Right ventricle myocardium superior (tissue), 1 donor: Measurements from ENCODE around the gene ACSL1. TPM values are rescaled to one million over a fixed set of nuclear protein-coding genes. Genes with fewer than 3 reads are reported as not detected.

Source experiments
- ATAC-seq: fragments of 200-7000 bp; cut with Tn5 transposase; one replicate; pipeline ENCODE4 v1.9.1; 2020; ENCODE audit warnings: mild to moderate bottlenecking; ENCODE audit not compliant: poor library complexity
- DNase-seq: peaks from one replicate; pipeline ENCODE4 v3.0.0-alpha.2; 2020
- intact Hi-C: fragments of 100-400 bp; cut with DNase I; formaldehyde crosslinking; loops from one replicate; pipeline ENCODE4 v1.11.2; 2022
- microRNA-seq: library from miRNA; unstranded; fragments of <30 nt; microRNA quantifications from one replicate; pipeline ENCODE4 v1.2.0, GENCODE V29; 2020
- total RNA-seq: library from RNA; stranded (reverse); fragmentation: NEBNext Ultra II Directional; extraction: Animal tissue kit (Norgen Biotek cat#: 25700); gene quantifications from one replicate; pipeline ENCODE4 v1.2.1, GENCODE V29; 2021
- donor health status: DM: no; HTN: yes; CAD: no; lungs with severe emphysema.

Gene ACSL1
- total RNA-seq, 1 donor from 2014 or later: 495 TPM

GRCh38 chr4:184706453-184706852 is 119.3 kb downstream of the ACSL1 start:
- intact Hi-C loops: no loop called here
- DNase-seq (no peak), ATAC-seq (no peak)

GRCh38 chr4:184705692-184706091 is 120.1 kb downstream of the ACSL1 start:
- intact Hi-C loops: no loop called here
- no peak for ATAC-seq
- DNase-seq: no peak

Small RNAs within 50 kb of the gene (microRNA-seq; reads per million reads assigned to microRNA genes)
- not detected for gene MIR3945

Other genes with a start within 250 kb of the ACSL1 start
- gene CASP3, start 176.5 kb downstream of the ACSL1 start, total RNA-seq: 11.6 TPM
- gene PRIMPOL, start 176.2 kb downstream of the ACSL1 start, total RNA-seq: 10.9 TPM
- gene CENPU, start 91.9 kb downstream of the ACSL1 start, total RNA-seq: 1.7 TPM
- not detected for gene HELT, start 192.5 kb upstream of the ACSL1 start, total RNA-seq